HUDEP-2 (cell line): ENCODE data around the gene PRDM4.
"Not testable (repeated sequence)": the region's sequence is repeated elsewhere in the genome, so short reads cannot be mapped to it uniquely, and the experiment has no call there.

Source experiments
- DNase-seq, 76 experiments: peaks; one replicate each; lab custom pipeline; 2025; ENCODE audit not compliant: unreplicated experiment in 76 of 76; lab: John Stamatoyannopoulos, UW

Gene PRDM4

DNA sequence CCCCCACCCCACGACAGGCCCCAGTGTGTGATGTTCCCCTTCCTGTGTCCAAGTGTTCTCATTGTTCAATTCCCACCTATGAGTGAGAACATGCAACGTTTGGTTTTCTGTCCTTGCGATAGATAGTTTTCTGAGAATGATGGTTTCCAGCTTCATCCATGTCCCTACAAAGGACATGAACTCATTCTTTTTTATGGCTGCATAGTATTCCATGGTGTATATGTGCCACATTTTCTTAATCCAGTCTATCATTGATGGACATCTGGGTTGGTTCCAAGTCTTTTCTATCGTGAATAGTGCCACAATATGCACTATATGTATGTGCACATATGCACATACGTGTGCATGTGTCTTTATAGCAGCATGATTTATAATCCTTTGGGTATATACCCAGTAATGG is 55.4 kb downstream of the PRDM4 start:
- not testable (repeated sequence) for DNase-seq

DNA sequence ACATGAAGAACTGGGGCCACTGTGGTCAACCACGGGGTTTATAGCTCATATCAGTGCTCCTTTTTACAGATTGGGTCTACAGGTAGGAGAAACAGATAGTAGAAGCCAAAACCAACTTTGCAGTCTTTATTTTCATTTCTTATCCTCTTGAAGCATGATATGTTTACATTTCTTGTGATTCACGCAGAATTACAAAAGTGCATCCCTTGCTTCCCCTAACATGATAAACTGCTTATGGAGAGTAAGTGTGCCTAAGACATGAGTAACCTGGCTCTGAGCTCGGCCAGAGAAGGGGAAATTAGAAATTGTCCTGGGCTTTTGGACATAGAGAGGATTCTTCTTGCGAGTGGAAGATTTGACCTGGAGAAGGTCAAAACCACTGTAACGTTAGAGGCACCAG is 56.9 kb downstream of the PRDM4 start:
- no peak for DNase-seq

DNA sequence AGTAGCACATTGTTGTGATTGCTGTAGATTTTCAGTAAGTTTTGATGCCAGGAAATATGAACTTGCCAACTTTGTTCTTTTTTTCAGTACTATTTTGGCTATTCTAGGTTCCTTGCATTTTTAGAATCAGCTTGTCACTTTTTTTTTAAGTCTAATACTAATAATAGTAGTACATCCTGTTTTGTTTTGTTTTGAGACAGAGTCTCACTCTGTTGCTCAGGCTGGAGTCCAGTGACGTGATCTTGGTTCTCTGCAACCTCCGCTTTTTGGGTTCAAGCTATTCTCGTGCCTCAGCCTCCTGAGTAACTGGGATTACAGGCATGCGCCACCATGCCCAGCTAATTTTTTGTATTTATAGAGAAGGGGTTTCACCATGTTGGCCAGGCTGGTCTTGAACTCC is 58.8 kb downstream of the PRDM4 start:
- no peak for DNase-seq

DNA sequence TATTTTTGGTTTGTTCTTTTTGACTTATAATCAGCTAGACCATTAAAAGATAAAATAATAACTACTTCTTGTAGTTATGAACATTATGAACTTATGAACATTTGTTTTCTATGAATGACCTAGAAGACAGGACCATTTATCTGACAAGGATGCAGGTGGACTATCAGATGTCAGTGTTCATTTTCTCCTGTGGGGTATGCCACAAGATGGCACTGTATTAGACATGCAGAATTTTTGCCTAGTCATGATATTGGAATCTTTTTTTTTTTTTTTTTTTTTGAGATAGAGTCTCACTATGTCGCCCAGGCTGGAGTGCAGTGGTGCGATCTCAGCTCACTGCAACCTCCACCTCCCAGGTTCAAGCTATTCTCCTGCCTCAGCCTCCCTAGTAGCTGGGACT is 65.2 kb downstream of the PRDM4 start:
- peak in 14 of 76 experiments; percentile 1 to 24 (median 6) for DNase-seq

DNA sequence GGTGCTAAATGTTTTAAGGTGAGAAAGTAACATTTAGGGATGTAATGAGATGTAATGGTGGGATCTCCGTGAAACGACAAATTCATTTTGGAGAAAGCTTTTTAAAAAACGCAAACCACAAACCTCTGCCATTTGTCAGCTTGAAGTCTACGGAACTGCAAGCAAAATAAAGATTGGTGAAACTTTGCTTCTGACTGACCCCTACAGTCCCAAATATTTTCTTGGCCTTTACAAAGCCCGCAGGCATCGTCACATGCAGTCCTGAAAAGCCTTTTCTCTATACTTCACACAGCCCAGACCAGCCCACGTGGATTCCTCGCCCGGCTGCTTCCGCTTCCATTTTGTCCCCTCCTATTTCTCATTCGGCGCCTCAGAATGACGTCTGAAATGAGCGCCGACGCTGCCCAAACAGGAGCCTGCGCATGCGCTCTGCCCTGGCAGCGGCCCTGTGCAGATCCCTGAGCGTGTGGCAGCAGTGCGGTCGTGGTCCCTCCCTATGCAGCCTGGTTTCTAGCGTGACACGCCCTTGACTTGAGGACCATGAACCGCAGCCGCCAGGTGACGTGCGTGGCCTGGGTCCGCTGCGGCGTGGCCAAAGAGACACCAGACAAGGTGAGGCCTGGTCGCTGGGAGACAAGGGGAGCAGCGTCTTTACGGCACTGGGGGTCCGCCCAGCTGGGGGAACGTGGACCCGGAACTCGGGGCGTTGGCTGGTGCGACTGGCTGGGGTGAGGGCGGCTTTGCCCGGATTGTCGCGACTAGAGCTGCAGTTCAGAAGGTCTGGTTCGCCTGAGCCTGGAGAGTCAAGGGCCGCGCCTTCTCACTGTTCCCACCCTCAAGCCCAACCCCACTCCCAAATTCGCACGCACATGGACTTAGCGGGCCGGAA is 75.3 kb downstream of the PRDM4 start, which contains the start of gene PWP1:
Gene PWP1 (plus strand): TSS at position 440 of the 889 bp plus-strand sequence. CDS start 101 bp downstream, at position 541.
- peak; percentile 23 to 95 (median 88) for DNase-seq

DNA sequence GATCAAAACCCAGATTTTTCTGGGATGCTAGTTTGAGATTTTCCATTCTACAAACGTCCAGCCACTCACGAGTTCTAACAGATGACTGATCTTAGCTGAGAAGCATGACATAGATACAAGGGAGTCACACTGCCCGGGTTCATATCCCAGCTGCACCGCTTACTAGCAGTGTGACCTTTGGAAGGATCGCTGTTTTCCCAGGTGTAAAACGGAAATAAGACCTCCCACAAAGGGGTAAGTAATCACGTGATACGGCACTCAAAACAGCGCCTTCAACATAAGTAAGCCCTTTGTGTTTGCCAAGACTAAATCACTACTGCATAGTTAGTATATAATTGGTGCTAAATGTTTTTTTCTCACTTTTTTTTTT is 76.0 kb downstream of the PRDM4 start:
- peak in 3 of 76 experiments; percentile 2 to 6 (median 5) for DNase-seq

DNA sequence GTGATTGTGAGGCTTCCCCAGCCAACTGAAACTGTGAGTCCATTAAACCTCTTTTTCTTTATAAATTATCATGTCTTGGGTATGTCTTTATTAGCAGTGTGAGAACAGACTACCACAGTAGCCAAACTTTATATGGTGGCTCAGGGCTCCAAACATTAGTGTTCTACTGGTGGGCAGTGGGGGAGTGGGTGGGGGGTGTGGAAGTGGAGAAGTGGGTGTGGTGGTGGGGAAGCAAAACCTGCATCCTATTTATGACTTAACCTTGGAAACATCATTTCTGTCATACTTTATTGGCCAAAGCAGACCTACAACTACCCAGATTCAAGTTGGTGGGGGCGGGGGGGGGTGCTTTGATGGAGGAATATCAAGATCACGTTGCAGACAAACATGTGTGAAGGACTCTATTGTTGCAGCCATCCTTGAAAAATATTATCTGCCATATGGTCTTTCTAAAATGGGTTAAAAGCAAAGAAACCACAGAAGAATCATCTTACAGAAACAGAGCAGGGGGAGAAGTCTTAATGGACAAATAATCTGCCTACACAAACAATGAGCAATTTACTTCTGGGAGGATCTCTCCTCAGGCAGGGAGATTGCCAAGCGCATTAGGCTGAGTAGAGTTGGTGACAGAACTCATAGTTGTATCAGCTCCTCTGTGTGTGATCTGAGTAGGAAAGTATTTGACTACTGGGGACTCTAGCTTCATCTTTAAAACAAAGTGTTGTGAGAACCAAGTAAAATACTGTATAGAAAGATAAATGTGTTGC is 76.7 kb downstream of the PRDM4 start:
- DNase-seq: no peak
